Retinal pigment epithelial cell (primary cell): Measurements from ENCODE around the gene S100PBP.

ENCODE experiments used
- DNase-seq: peaks from one replicate; pipeline ENCODE4 v3.0.0-alpha.2; 2010; ENCODE audit warnings: low read depth
- H3K4me3 ChIP-seq: 2 replicates; pipeline ENCODE4 v1.5.1; 2011; ENCODE audit warnings: mild to moderate bottlenecking, low read length, control low read depth, moderate library complexity
- CTCF ChIP-seq: conservative IDR thresholded peaks from 2 replicates; pipeline ENCODE4 v1.5.1; 2011; ENCODE audit warnings: low read depth, low read length, control low read depth, inconsistent platforms

Gene S100PBP

DNA sequence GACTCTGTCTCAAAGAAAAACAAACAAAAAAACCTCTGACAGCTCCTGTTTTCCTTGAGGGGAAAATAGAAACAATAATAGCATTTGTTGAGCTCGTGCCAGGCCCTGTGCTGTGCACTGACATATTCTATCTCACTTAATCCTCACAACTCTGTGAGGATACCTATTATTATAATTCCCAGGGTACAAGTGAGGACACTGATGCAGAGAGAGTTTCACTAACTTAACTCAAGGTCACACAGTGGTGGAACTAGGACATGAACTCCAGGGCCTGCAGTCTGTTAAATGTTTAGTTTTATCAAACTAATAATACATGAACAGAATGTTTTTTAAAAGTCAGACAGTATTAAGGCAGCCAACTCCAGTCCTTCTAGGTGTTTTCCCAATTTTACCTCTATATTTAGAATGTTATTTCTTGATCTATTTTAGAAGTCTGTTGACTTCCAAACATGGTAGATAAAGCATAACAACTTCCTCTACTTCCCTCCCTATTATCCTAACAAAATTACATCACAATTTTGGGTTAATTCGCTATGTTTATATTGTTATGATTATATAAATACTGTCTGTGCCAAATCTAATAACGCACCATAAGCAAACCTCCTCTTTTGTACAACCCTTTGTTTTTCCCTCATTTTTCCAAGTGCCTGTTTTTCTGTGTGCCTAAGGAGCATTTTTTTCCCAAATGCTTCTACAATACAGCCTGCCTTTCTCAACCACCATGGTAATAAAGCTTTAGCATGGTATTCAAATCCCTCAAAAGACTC lies 48.4 kb downstream of the S100PBP start:
- DNase-seq, result no peak
- TF ChIP-seq CTCF, result no peak
- H3K4me3 ChIP-seq, result no peak overlapping the region

DNA sequence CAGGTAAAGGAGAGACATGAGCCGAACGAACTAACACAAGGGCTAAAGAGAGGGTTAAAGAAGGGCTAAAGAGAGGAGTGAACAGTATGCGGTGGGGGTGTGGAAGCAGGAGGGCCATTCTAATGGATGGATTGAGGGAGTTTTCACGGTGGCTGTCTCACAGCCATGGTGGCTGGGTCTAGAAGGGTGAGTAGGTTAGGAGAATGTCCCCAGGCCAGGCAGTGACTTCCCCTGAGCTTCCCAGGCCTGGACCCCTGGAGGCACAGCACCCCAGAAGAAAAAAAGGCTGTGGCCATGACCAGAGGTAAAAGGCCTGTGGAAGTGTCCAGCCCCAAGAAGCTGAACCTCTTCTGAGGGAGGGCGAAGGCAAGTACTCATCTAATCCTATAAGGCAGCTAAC lies 49.7 kb downstream of the S100PBP start:
- no peak for DNase-seq
- TF ChIP-seq CTCF, result no peak
- no peak overlapping the region for H3K4me3 ChIP-seq

DNA sequence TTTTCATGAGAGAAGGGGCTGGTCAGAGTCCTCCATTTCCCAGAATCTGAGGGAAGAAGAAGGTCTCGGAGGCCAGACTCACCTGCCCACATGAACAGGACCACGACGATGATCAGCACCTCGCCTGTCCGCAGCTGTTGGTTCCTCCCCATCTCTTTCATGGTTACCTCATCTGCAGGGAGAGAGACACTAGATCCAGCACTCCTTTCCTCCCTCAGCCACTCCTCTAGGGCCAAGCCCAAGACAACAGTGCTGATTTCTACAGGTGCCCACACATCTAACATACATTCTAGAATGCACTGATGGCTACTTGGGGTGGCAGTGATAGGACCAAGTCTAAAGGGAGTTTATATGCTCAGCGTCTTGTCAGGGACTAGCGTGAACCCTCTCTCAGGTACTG lies 50.2 kb downstream of the S100PBP start:
- H3K4me3 ChIP-seq, result no peak overlapping the region
- TF ChIP-seq CTCF, result no peak
- no peak for DNase-seq

DNA sequence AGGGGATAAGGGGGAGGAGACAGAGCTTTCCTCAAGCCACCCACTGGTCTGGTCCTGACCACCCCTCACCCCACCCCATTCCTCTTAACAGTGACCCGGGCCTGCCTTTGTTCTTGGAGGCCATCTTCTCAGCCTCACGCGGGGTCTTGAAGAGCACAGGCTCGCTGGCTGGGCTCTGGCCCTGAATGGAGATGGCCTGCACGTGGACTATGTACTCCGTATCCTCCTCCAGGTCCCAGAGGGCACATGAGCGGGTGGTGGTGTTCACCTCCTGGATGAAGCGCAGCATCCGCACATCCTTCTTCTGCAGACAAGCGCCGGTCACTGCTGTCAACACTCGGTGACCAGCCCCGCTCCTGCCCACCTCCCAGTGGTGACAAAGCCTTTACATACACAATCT lies 50.6 kb downstream of the S100PBP start:
- no peak overlapping the region for H3K4me3 ChIP-seq
- no peak for DNase-seq
- no peak for TF ChIP-seq CTCF

DNA sequence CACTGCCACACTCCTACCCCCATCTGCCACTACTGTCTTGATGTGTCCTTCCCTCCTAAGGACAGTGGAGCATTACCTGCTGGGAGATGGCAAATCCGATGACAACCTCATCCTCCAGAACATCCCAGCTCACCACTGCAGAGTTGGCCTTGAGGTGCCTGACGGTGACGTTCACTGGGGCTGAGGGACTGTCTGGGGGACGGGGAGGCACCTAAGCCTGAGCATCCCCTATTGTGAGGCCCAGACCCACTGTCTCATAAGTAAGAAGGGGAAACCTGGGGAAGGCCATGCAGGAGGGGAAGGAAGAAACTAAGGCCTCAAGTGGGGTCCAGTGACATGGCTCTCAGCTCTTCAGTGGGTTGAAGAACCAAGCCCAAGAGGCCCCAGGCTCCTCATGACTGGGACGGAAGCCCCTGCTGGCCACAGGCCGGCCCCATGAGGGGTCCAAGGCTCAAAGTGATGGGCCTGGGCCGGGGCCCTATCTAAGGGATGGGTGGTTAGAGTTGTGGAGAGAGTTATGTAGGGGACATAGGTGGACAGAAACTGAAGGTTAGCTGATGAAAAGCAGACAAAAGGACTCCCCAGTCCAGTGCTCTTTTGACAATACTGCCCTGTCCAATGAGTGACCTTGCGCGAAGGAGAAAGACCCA lies 51.5 kb downstream of the S100PBP start:
- DNase-seq, result no peak
- no peak for TF ChIP-seq CTCF
- no peak overlapping the region for H3K4me3 ChIP-seq

DNA sequence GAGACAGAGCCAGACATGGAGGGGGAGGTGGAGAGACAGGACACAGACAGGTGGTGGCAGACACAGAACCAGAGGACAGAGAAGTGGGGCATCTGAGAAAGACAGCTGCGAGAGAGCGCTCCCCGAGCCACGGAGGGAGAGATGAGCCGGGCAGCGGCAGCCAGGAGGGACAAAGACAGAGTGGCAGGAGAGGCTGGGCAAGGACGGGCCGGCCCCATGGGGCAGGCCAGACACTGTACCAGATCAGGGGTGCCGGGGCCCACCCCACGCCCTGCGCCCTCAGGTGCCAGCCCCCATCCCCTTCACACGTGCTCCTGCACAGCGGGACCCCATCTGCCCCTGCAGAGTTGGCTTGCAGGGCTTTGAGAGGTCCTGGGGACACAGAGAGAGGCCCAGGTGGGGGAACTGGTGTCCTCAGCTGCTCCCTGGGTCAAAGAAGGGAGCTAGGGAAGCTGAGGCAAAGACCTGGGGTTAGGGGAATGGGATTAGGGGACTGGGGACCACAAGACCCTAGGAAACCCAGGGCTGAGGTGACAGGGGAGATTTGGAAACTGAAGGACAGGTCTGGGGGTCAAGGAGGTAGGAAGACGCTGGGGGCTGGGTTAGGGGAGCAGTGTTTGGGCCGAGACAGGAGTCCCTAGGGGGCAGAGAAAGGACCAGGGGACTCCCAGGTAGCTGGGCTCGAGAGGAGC lies 52.6 kb downstream of the S100PBP start:
- DNase-seq, result no peak
- TF ChIP-seq CTCF, result no peak
- peak overlapping the region; percentile 24 for H3K4me3 ChIP-seq
